T-helper 1 cell (primary cell): ENCODE results near the gene HEXD.
"Not testable (repeated sequence)": the region's sequence is repeated elsewhere in the genome, so short reads cannot be mapped to it uniquely, and the experiment has no call there.

ENCODE experiments used
- DNase-seq, 5 donors: peaks; one replicate each; pipeline ENCODE4 v3.0.0-alpha.2; 2012 to 2020

The HEXD gene

GRCh38 chr17:82442643-82443464 is 24.7 kb downstream of the HEXD start:
- no peak for DNase-seq

GRCh38 chr17:82443465-82444283 is 25.5 kb downstream of the HEXD start:
- DNase-seq, result no peak

- DNase-seq, result no peak
These were observed 26.2 kb downstream of the HEXD start for GRCh38 chr17:82444284-82444893.

GRCh38 chr17:82444941-82445521 is 26.9 kb downstream of the HEXD start:
- DNase-seq, result no peak

- no peak for DNase-seq
These were observed 27.4 kb downstream of the HEXD start for GRCh38 chr17:82445542-82445941.

GRCh38 chr17:82446124-82446523 is 28.0 kb downstream of the HEXD start:
- DNase-seq, result no peak

- DNase-seq, result no peak
These were observed 28.5 kb downstream of the HEXD start for GRCh38 chr17:82446649-82447048.

GRCh38 chr17:82447876-82448275 is 29.7 kb downstream of the HEXD start:
- no peak for DNase-seq

- DNase-seq, result peak; percentile 58 to 82 (median 66)
These were observed 31.2 kb downstream of the HEXD start for GRCh38 chr17:82449131-82449882.

- peak in 1 of 5 donors; percentile 49 for DNase-seq
These were observed 31.8 kb downstream of the HEXD start for GRCh38 chr17:82449883-82450356.

- peak; percentile 91 to 98 (median 94) for DNase-seq
These were observed 32.4 kb downstream of the HEXD start, which contains the start of gene CYBC1 for GRCh38 chr17:82450357-82451106. Gene CYBC1, minus strand, starts transcription at chr17:82450752. Its CDS starts 1,498 bp downstream, at chr17:82449254.

GRCh38 chr17:82452162-82452561 is 34.0 kb downstream of the HEXD start:
- DNase-seq, result no peak

GRCh38 chr17:82453151-82453550 is 35.0 kb downstream of the HEXD start:
- DNase-seq, result not testable (repeated sequence)

- not testable (repeated sequence) for DNase-seq
These were observed 35.6 kb downstream of the HEXD start for GRCh38 chr17:82453706-82454105.

GRCh38 chr17:82457073-82457928 is 39.2 kb downstream of the HEXD start:
- peak in 1 of 5 donors; percentile 25 for DNase-seq

- DNase-seq, result no peak
These were observed 39.7 kb downstream of the HEXD start for GRCh38 chr17:82457929-82458178.

GRCh38 chr17:82458179-82458884 is 40.2 kb downstream of the HEXD start, which contains the start of gene NARF:
Gene NARF, plus strand, starts transcription at chr17:82458741. Its CDS starts 63 bp downstream, at chr17:82458804.
- peak; percentile 90 to 98 (median 95) for DNase-seq

- DNase-seq, result peak in 3 of 5 donors; percentile 12 to 45 (median 39)
These were observed 40.8 kb downstream of the HEXD start for GRCh38 chr17:82458885-82459424.

- not testable (repeated sequence) for DNase-seq
These were observed 41.8 kb downstream of the HEXD start for GRCh38 chr17:82459936-82460335.
